GM06990 (cell line): ENCODE results near the gene KLRF1.

ENCODE experiments used
- DNase-seq: peaks from one replicate; pipeline ENCODE4 v3.0.0-alpha.2; 2011; ENCODE audit not compliant: insufficient read length; ENCODE audit errors: extremely low read depth
- H3K27me3 ChIP-seq: replicated peaks from 2 replicates; pipeline ENCODE4 v1.6.0; 2011; ENCODE audit warnings: low read length; ENCODE audit not compliant: control insufficient read depth, insufficient read depth
- H3K36me3 ChIP-seq: 2 replicates; pipeline ENCODE4 v1.5.1; 2011; ENCODE audit warnings: low read length; ENCODE audit not compliant: control insufficient read depth, insufficient read depth
- H3K4me3 ChIP-seq: replicated peaks from 2 replicates; pipeline ENCODE4 v1.5.1; 2011; ENCODE audit warnings: low read depth, mild to moderate bottlenecking, control low read depth, low read length
- TF ChIP-seq, protein P1 (sequence below): IDR thresholded peaks from 2 replicates; pipeline ENCODE4 v1.5.1; 2011; ENCODE audit warnings: low read length, control low read depth, mild to moderate bottlenecking, inconsistent platforms; ENCODE audit not compliant: insufficient read depth, poor library complexity, severe bottlenecking

KLRF1 gene

DNA sequence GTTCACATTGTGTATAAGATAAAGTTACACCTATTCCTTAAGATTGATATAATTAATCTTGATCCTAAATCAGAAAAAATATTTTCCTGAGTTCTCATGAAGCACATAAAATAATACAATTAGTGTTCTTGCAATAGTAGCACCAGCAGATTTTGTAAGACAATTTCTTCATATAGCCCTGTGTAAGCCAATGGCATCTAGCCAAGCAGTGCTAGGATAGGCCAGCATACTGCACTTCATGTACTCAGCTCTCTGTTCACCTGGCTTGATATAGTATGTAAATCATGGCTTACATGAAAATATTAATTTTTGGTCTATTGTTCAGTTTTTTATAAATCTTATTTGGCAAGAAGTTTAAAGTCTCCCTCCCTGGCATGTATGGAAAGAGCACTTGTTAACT lies 55.9 kb downstream of the KLRF1 start:
- Histone ChIP-seq H3K4me3 (no peak overlapping the region), H3K36me3 (no peaks in the 10 kb centered on the region), H3K27me3 (no peaks in the 10 kb centered on the region)
- TF ChIP-seq, protein P1, sequence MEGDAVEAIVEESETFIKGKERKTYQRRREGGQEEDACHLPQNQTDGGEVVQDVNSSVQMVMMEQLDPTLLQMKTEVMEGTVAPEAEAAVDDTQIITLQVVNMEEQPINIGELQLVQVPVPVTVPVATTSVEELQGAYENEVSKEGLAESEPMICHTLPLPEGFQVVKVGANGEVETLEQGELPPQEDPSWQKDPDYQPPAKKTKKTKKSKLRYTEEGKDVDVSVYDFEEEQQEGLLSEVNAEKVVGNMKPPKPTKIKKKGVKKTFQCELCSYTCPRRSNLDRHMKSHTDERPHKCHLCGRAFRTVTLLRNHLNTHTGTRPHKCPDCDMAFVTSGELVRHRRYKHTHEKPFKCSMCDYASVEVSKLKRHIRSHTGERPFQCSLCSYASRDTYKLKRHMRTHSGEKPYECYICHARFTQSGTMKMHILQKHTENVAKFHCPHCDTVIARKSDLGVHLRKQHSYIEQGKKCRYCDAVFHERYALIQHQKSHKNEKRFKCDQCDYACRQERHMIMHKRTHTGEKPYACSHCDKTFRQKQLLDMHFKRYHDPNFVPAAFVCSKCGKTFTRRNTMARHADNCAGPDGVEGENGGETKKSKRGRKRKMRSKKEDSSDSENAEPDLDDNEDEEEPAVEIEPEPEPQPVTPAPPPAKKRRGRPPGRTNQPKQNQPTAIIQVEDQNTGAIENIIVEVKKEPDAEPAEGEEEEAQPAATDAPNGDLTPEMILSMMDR: no peak
- no peak for DNase-seq

DNA sequence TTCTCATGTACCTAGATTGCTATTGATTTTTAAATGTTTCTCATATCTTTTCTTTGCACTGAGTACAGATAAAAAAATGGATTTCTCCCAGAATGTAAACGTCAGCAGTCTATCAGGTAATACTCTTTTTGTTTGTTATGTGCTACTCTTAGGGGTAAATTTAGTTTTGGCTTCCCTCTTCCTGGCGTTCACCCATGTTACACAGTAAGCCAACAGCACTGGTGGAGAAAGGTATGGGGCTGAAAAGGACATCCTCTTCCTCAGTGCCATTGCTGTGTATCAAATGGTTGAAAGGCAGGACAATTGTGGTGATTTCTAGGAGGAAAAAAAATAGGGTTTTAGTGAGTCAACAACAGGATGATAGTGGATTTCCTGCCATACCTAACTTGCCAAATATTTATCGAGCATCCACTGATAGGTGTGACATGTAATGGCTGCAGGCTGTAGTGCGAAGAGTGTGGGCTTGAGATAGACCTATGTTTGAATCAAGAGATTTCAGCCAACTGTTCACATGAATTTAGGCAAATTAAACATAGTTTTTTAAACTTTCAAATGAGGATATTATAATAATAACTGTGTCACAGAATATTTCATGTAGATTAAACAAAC lies 61.5 kb downstream of the KLRF1 start:
- TF ChIP-seq, protein P1: no peak
- no peaks in the 10 kb centered on the region for H3K27me3 ChIP-seq
- no peak for DNase-seq
- no peaks in the 10 kb centered on the region for H3K36me3 ChIP-seq
- no peak overlapping the region for H3K4me3 ChIP-seq
